HCT116 (cell line): ENCODE results near the gene OR2B6. TPM values are rescaled to one million over a fixed set of nuclear protein-coding genes. Genes with fewer than 3 reads are reported as not detected.
A peak's percentile ranks its signal among the peaks of the same experiment; 100 is the strongest.

Experiments
- ATAC-seq: fragments of 200-7000 bp; cut with Tn5 transposase; 2 replicates; pipeline ENCODE4 v1.9.1; 2020; ENCODE audit warnings: mild to moderate bottlenecking, moderate library complexity
- Bru-seq: library from RNA; stranded (reverse); fragments of 400-500 nt; gene quantifications from one replicate; lab custom pipeline; 2021; lab: Mats Ljungman, UMichigan
- BruChase-seq, 2 experiments: library from RNA; stranded (reverse); fragments of 400-500 nt; gene quantifications; one replicate each; lab custom pipeline; 2021; lab: Mats Ljungman, UMichigan
- BruUV-seq: library from RNA; stranded (reverse); fragments of 400-500 nt; replicated peaks from 2 replicates; lab custom pipeline; 2021; lab: Mats Ljungman, UMichigan
- CTCF ChIA-PET: fragments of 300-600 bp; sonication (Branson Sonifier 250); formaldehyde crosslinking; loops from one replicate; lab custom pipeline; 2021; ENCODE audit warnings: antibody characterized with exemption; lab: Charles Lee
- POLR2A ChIA-PET: fragments of 300-600, 350-600 bp; sonication (Branson Sonifier 250); formaldehyde crosslinking; loops from one replicate; lab custom pipeline; 2021; ENCODE audit warnings: antibody characterized with exemption; lab: Charles Lee
- RAD21 ChIA-PET, 2 experiments: fragments of 300-600 bp; sonication (Branson Sonifier 250); formaldehyde crosslinking; loops; one replicate each; lab custom pipeline; 2023; ENCODE audit warnings: low total read pairs in 2 of 2; ENCODE audit not compliant: uncharacterized antibody in 2 of 2, unreplicated experiment in 2 of 2, low non-redundant PET in 1 of 2; lab: Charles Lee
- DNase-seq: peaks from one replicate; pipeline ENCODE4 v3.0.0-alpha.2; 2010; ENCODE audit warnings: low read depth, low spot score
- H2AFZ ChIP-seq: fragments of 200-600 bp; shearing (Covaris generic), sonication (generic); 2 replicates; pipeline ENCODE4 v1.6.1; 2017; ENCODE audit warnings: low read depth, mixed run types, mixed read lengths, antibody characterized with exemption, low read length; ENCODE audit not compliant: poor library complexity, severe bottlenecking
- H3K27ac ChIP-seq: 2 replicates; pipeline ENCODE4 v1.5.1; 2012; ENCODE audit warnings: low read depth, low read length
- H3K27me3 ChIP-seq: fragments of 200-600 bp; sonication (generic); 2 replicates; pipeline ENCODE4 v1.6.1; 2016; ENCODE audit warnings: mixed run types, low read length, mixed read lengths; ENCODE audit not compliant: insufficient read depth
- H3K36me3 ChIP-seq, 2 experiments: fragments of 200-500 bp in 1 of 2; fragments of 200-600 bp in 1 of 2; sonication (Bioruptor generic) in 1 of 2; sonication (generic) in 1 of 2; 2 replicates each; pipeline versions ENCODE4 v1.5.1 to v1.6.1; 2014 to 2016; ENCODE audit warnings: low read length in 2 of 2, inconsistent platforms in 1 of 2, mixed read lengths in 1 of 2, mixed run types in 1 of 2; ENCODE audit not compliant: insufficient read depth in 2 of 2, control insufficient read depth in 1 of 2
- H3K4me1 ChIP-seq, 2 experiments: fragments of 200-600 bp in 1 of 2; sonication (generic) in 1 of 2; 2 replicates each; pipeline versions ENCODE4 v1.5.1 to v1.6.1; 2012 to 2017; ENCODE audit warnings: low read length in 2 of 2, inconsistent platforms in 1 of 2, mild to moderate bottlenecking in 1 of 2, mixed read lengths in 1 of 2, mixed run types in 1 of 2, moderate library complexity in 1 of 2; ENCODE audit not compliant: insufficient read depth in 2 of 2, control insufficient read depth in 1 of 2
- H3K4me2 ChIP-seq: fragments of 200-600 bp; sonication (generic); 2 replicates; pipeline ENCODE4 v1.6.1; 2017; ENCODE audit warnings: mixed run types, low read length, mixed read lengths
- H3K4me3 ChIP-seq, 2 experiments: fragments of 200-600 bp in 1 of 2; sonication (generic) in 1 of 2; replicated peaks in 1 of 2; 2 replicates each; pipeline ENCODE4 v1.5.1; 2011 to 2016; ENCODE audit warnings: low read length in 2 of 2, control low read depth in 1 of 2, low read depth in 1 of 2, mild to moderate bottlenecking in 1 of 2, mixed read lengths in 1 of 2, mixed run types in 1 of 2
- H3K79me2 ChIP-seq: fragments of 200-600 bp; sonication (generic); 2 replicates; pipeline ENCODE4 v1.6.1; 2017; ENCODE audit warnings: mild to moderate bottlenecking, mixed run types, low read length, moderate library complexity, mixed read lengths; ENCODE audit not compliant: insufficient read depth
- H3K9ac ChIP-seq: fragments of 200-600 bp; sonication (generic); 2 replicates; pipeline ENCODE4 v1.6.1; 2016; ENCODE audit warnings: low read length, mixed read lengths
- H3K9me2 ChIP-seq: fragments of 200-600 bp; sonication (generic), shearing (Covaris generic); 2 replicates; pipeline ENCODE4 v1.6.1; 2017; ENCODE audit warnings: mixed run types, mild to moderate bottlenecking, moderate library complexity; ENCODE audit not compliant: insufficient read depth
- H3K9me3 ChIP-seq, 2 experiments: fragments of 200-500 bp in 1 of 2; fragments of 200-600 bp in 1 of 2; sonication (Bioruptor generic) in 1 of 2; sonication (generic) in 1 of 2; 2 replicates each; pipeline ENCODE4 v1.6.1; 2014 to 2017; ENCODE audit warnings: low read length in 2 of 2, mixed read lengths in 2 of 2, inconsistent platforms in 1 of 2, low read depth in 1 of 2, mild to moderate bottlenecking in 1 of 2, mixed run types in 1 of 2, moderate library complexity in 1 of 2; ENCODE audit not compliant: control insufficient read depth in 1 of 2, insufficient read depth in 1 of 2
- H4K20me1 ChIP-seq: fragments of 200-600 bp; sonication (generic), shearing (Covaris generic); 2 replicates; pipeline ENCODE4 v1.6.1; 2017; ENCODE audit warnings: mixed run types, mild to moderate bottlenecking, moderate library complexity; ENCODE audit not compliant: insufficient read depth
- CEBPB ChIP-seq: IDR thresholded peaks from 2 replicates; pipeline ENCODE4 v1.6.1; 2012; ENCODE audit warnings: low read depth
- EGR1 ChIP-seq: IDR thresholded peaks from 2 replicates; pipeline ENCODE4 v1.6.1; 2012; ENCODE audit warnings: low read depth
- ELF1 ChIP-seq: IDR thresholded peaks from 2 replicates; pipeline ENCODE4 v1.6.1; 2012; ENCODE audit warnings: low read depth, borderline replicate concordance
- EZH2 ChIP-seq: fragments of 200-600 bp; sonication (generic); IDR thresholded peaks from 2 replicates; pipeline ENCODE4 v1.6.1; 2017; ENCODE audit warnings: antibody characterized with exemption, mixed run types
- EZH2phosphoT487 ChIP-seq: fragments of 200-600 bp; IDR thresholded peaks from 2 replicates; pipeline ENCODE4 v1.6.1; 2018; ENCODE audit warnings: antibody characterized with exemption, borderline replicate concordance
- FOSL1 ChIP-seq: IDR thresholded peaks from 2 replicates; pipeline ENCODE4 v1.6.1; 2012; ENCODE audit warnings: low read depth
- POLR2AphosphoS5 ChIP-seq: IDR thresholded peaks from 2 replicates; pipeline ENCODE4 v1.6.1; 2011; ENCODE audit warnings: mild to moderate bottlenecking, low read depth, low read length, moderate library complexity
- RAD21 ChIP-seq: IDR thresholded peaks from 2 replicates; pipeline ENCODE4 v1.6.1; 2012; ENCODE audit warnings: low read depth, mild to moderate bottlenecking
- SIN3A ChIP-seq: IDR thresholded peaks from 2 replicates; pipeline ENCODE4 v1.6.1; 2012; ENCODE audit warnings: low read depth
- SP1 ChIP-seq: IDR thresholded peaks from 2 replicates; pipeline ENCODE4 v1.6.1; 2012; ENCODE audit warnings: low read depth
- SRF ChIP-seq: IDR thresholded peaks from 2 replicates; pipeline ENCODE4 v1.6.1; 2012; ENCODE audit warnings: low read depth
- TCF7L2 ChIP-seq: IDR thresholded peaks from 2 replicates; pipeline ENCODE4 v1.7.0; 2011; ENCODE audit warnings: borderline replicate concordance, inconsistent platforms; ENCODE audit not compliant: insufficient read depth, insufficient read length; ENCODE audit errors: extremely low read depth
- YY1 ChIP-seq: IDR thresholded peaks from 2 replicates; pipeline ENCODE4 v1.6.1; 2011; ENCODE audit warnings: low read length, low read depth, moderate library complexity, mild to moderate bottlenecking; ENCODE audit not compliant: insufficient replicate concordance; ENCODE audit errors: extremely low read depth
- ZFX ChIP-seq: fragments of 450-650 bp; IDR thresholded peaks from 2 replicates; pipeline ENCODE4 v1.6.1; 2017
- ZNF274 ChIP-seq: fragments of 200-500 bp; sonication (Bioruptor generic); IDR thresholded peaks from 2 replicates; pipeline ENCODE4 v1.6.1; 2014; ENCODE audit warnings: mild to moderate bottlenecking, low read depth, low read length, inconsistent platforms
- intact Hi-C: fragments of 100-400 bp; cut with micrococcal nuclease; formaldehyde crosslinking; loops from 2 replicates; pipeline ENCODE4 v1.10.0; 2022
- long read RNA-seq: library from polyadenylated mRNA; unstranded; transcript quantifications from one replicate; pipeline ENCODE4 v2.0.0, GENCODE V29; 2021; ENCODE audit not compliant: unreplicated experiment
- polyA plus RNA-seq: library from polyadenylated mRNA; unstranded; fragments of >200 nt; gene quantifications from 2 replicates; pipeline ENCODE4 v1.2.1, GENCODE V29; 2012; ENCODE audit warnings: missing spikeins
- total RNA-seq: library from RNA; stranded (reverse); gene quantifications from one replicate; pipeline ENCODE4 v1.2.1, GENCODE V29; 2021; ENCODE audit not compliant: unreplicated experiment
- TF ChIP-seq, protein P1 (sequence below), 3 experiments: fragments of 200-600 bp in 1 of 3; sonication (generic) in 1 of 3; IDR thresholded peaks in 2 of 3; conservative IDR thresholded peaks in 1 of 3; 2 replicates each; pipeline ENCODE4 v1.5.1; 2012 to 2017; ENCODE audit warnings: low read depth in 2 of 3, low read length in 2 of 3, antibody characterized with exemption in 1 of 3, borderline replicate concordance in 1 of 3, control low read depth in 1 of 3, mild to moderate bottlenecking in 1 of 3, mixed read lengths in 1 of 3, mixed run types in 1 of 3, moderate library complexity in 1 of 3; ENCODE audit not compliant: insufficient read depth in 1 of 3
- TF ChIP-seq, protein P2 (sequence below): IDR thresholded peaks from 2 replicates; pipeline ENCODE4 v1.6.1; 2012
- TF ChIP-seq, protein P3 (sequence below): IDR thresholded peaks from 2 replicates; pipeline ENCODE4 v1.6.1; 2012; ENCODE audit warnings: low read depth
- TF ChIP-seq, protein P4 (sequence below): IDR thresholded peaks from 2 replicates; pipeline ENCODE4 v1.6.1; 2011; ENCODE audit warnings: mild to moderate bottlenecking, low read length, moderate library complexity; ENCODE audit not compliant: insufficient replicate concordance; ENCODE audit errors: extremely low read depth
- TF ChIP-seq, protein P5 (sequence below): IDR thresholded peaks from 2 replicates; pipeline ENCODE4 v1.6.1; 2012

The OR2B6 gene
- total RNA-seq (0.25 TPM), Bru-seq, nascent RNA (percentile 24 among the genes with signal in this experiment), BruChase-seq, experiment 1, labeled RNA remaining after a 6-hour chase (percentile 29 among the genes with signal in this experiment), BruChase-seq, experiment 2, labeled RNA remaining after a 2-hour chase (percentile 34 among the genes with signal in this experiment)
- not detected in 2 replicates for polyA plus RNA-seq
- long read RNA-seq, result 0 reads

DNA sequence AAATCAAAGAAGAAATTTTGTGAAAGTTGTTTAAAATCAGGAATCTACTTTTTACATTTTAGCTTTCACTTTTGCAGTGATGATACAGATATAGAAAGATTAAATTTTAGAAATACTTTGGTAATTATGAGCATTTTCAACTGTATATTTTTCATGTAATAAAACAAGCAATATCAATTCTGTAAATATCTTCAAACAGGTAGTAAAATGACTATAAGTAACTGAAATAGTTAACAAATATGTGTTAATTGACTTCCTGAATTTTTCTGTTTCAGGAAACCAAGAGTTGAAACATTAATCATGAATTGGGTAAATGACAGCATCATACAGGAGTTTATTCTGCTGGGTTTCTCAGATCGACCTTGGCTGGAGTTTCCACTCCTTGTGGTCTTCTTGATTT lies at the start of gene OR2B6:
TSS of gene OR2B6 (plus strand) at position 301 of the 400 bp plus-strand sequence. CDS start at position 301, 0 bp downstream.
- Histone ChIP-seq H3K27me3 (no peaks in the 10 kb centered on the region), H3K9me2 (no peaks in the 10 kb centered on the region; the same call in 1 of the 2 replicates), H3K27ac (no peak within 1 kb of the TSS), H2AFZ (no peak within 1 kb of the TSS), H3K4me2 (no peak within 1 kb of the TSS), H3K79me2 (no peaks in the 10 kb centered on the region), H3K9ac (no peak within 1 kb of the TSS), H3K9me3 (no peaks in the 10 kb centered on the region), H3K4me3 (no peak within 1 kb of the TSS), H3K36me3 (no peaks in the 10 kb centered on the region), H3K4me1 (no peaks in the 10 kb centered on the region), H4K20me1 (no peaks in the 10 kb centered on the region)
- ChIA-PET CTCF (no interaction called here), POLR2A (interaction anchor here (0.8 kb wide), 1 partner anchor 10 kb away, joined by 3 read pairs; no protein-coding TSS in a partner anchor), RAD21 (no interaction called here)
- no TSS peak for BruUV-seq
- intact Hi-C loops, result no loop called here
- DNase-seq (no peak), ATAC-seq (no peak)
- TF ChIP-seq ZFX, result no peak
- no peak for TF ChIP-seq SIN3A
- no peak for TF ChIP-seq SRF
- no peak for TF ChIP-seq SP1
- TF ChIP-seq FOSL1, result no peak
- no peak for TF ChIP-seq ZNF274
- no peak for TF ChIP-seq EZH2
- TF ChIP-seq, protein P1, sequence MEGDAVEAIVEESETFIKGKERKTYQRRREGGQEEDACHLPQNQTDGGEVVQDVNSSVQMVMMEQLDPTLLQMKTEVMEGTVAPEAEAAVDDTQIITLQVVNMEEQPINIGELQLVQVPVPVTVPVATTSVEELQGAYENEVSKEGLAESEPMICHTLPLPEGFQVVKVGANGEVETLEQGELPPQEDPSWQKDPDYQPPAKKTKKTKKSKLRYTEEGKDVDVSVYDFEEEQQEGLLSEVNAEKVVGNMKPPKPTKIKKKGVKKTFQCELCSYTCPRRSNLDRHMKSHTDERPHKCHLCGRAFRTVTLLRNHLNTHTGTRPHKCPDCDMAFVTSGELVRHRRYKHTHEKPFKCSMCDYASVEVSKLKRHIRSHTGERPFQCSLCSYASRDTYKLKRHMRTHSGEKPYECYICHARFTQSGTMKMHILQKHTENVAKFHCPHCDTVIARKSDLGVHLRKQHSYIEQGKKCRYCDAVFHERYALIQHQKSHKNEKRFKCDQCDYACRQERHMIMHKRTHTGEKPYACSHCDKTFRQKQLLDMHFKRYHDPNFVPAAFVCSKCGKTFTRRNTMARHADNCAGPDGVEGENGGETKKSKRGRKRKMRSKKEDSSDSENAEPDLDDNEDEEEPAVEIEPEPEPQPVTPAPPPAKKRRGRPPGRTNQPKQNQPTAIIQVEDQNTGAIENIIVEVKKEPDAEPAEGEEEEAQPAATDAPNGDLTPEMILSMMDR (IDR thresholded peaks at IDR 0.05 in 2 of 3, conservative IDR thresholded peaks at IDR 0.05 in 1 of 3; ENCODE audit: borderline replicate concordance in 1 of 3, insufficient read depth in 1 of 3, low read depth in 2 of 3, low read length in 2 of 3), result no peak
- TF ChIP-seq, protein P2, sequence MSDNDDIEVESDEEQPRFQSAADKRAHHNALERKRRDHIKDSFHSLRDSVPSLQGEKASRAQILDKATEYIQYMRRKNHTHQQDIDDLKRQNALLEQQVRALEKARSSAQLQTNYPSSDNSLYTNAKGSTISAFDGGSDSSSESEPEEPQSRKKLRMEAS, result no peak
- TF ChIP-seq, protein P3, sequence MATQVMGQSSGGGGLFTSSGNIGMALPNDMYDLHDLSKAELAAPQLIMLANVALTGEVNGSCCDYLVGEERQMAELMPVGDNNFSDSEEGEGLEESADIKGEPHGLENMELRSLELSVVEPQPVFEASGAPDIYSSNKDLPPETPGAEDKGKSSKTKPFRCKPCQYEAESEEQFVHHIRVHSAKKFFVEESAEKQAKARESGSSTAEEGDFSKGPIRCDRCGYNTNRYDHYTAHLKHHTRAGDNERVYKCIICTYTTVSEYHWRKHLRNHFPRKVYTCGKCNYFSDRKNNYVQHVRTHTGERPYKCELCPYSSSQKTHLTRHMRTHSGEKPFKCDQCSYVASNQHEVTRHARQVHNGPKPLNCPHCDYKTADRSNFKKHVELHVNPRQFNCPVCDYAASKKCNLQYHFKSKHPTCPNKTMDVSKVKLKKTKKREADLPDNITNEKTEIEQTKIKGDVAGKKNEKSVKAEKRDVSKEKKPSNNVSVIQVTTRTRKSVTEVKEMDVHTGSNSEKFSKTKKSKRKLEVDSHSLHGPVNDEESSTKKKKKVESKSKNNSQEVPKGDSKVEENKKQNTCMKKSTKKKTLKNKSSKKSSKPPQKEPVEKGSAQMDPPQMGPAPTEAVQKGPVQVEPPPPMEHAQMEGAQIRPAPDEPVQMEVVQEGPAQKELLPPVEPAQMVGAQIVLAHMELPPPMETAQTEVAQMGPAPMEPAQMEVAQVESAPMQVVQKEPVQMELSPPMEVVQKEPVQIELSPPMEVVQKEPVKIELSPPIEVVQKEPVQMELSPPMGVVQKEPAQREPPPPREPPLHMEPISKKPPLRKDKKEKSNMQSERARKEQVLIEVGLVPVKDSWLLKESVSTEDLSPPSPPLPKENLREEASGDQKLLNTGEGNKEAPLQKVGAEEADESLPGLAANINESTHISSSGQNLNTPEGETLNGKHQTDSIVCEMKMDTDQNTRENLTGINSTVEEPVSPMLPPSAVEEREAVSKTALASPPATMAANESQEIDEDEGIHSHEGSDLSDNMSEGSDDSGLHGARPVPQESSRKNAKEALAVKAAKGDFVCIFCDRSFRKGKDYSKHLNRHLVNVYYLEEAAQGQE, result no peak
- no peak for TF ChIP-seq ELF1
- no peak for TF ChIP-seq RAD21
- TF ChIP-seq EZH2phosphoT487, result no peak
- TF ChIP-seq POLR2AphosphoS5, result no peak
- TF ChIP-seq, protein P4, sequence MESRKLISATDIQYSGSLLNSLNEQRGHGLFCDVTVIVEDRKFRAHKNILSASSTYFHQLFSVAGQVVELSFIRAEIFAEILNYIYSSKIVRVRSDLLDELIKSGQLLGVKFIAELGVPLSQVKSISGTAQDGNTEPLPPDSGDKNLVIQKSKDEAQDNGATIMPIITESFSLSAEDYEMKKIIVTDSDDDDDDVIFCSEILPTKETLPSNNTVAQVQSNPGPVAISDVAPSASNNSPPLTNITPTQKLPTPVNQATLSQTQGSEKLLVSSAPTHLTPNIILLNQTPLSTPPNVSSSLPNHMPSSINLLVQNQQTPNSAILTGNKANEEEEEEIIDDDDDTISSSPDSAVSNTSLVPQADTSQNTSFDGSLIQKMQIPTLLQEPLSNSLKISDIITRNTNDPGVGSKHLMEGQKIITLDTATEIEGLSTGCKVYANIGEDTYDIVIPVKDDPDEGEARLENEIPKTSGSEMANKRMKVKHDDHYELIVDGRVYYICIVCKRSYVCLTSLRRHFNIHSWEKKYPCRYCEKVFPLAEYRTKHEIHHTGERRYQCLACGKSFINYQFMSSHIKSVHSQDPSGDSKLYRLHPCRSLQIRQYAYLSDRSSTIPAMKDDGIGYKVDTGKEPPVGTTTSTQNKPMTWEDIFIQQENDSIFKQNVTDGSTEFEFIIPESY, result no peak
- TF ChIP-seq YY1, result no peak
- no peak for TF ChIP-seq CEBPB
- TF ChIP-seq TCF7L2, result no peak
- TF ChIP-seq EGR1, result no peak
- TF ChIP-seq, protein P5, sequence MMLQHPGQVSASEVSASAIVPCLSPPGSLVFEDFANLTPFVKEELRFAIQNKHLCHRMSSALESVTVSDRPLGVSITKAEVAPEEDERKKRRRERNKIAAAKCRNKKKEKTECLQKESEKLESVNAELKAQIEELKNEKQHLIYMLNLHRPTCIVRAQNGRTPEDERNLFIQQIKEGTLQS, result no peak
